ENCODE results near the gene MAPKAPK3. TPM values are rescaled to one million over a fixed set of nuclear protein-coding genes. Genes with fewer than 3 reads are reported as not detected.

The MAPKAPK3 gene
- total and polyA plus RNA-seq, 2 of the 8 experiments (the other 6 are each of a cell fraction or from before 2014, with no cell fraction given): 65.4 to 99.8 TPM

DNA sequence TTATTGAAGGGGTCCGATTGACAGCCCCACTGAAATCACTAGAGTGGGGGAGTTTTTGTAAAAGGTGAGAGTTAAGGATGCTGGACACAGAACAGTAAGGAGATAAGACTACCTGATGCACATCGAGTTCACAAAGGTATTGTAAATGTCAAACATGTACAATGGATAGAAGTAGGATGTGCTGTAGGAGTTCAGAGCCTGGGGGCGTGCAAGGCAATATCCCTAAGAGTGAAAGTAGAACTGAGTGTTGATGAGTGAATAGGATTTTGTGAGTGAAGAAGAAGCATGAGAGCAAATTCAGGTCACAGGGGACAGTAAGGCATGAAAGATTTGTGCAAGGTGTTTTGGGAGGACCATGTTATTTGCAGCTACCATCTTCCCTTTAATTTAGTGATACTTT, 79.3 kb downstream of the MAPKAPK3 start:
- H4K8ac ChIP-seq (ENCODE audit: extremely low read depth, insufficient read depth, low read length): no peak overlapping the region
- H3K9me3 ChIP-seq (ENCODE audit: insufficient read depth in 2 of 2, low read depth in 1 of 2, low read length in 1 of 2): 0 out of 4 replicates have a peak, but pooled peaks cover 2 to 3% of the 10 kb centered on the region in 2 experiments
- no peak overlapping the region for H3K9ac ChIP-seq (replicated peaks in 1 of 4; ENCODE audit: extremely low read depth in 1 of 4, low read depth in 3 of 4, low read length in 3 of 4)
- no peak overlapping the region for H2BK15ac ChIP-seq (ENCODE audit: low read length)
- H4K5ac ChIP-seq (ENCODE audit: insufficient read length, low read depth, low read length): no peak overlapping the region
- no peak overlapping the region for H3K18ac ChIP-seq (ENCODE audit: extremely low read depth, low read length)
- H3K27ac ChIP-seq (ENCODE audit: low read depth, low read length): no peak overlapping the region
- no peak overlapping the region for H3K23ac ChIP-seq (ENCODE audit: insufficient read length)
- peaks cover 0 to 68% of the 10 kb centered on the region in 2 experiments; a peak in 2 of 4 replicates for H3K79me2 ChIP-seq (ENCODE audit: control insufficient read depth in 1 of 2, insufficient read depth in 2 of 2, low read length in 2 of 2)
- FAIRE-seq: no peak
- H2BK120ac ChIP-seq (replicated peaks; ENCODE audit: low read depth, low read length): no peak overlapping the region
- ChIA-PET CTCF (ENCODE audit: partially characterized antibody) (interaction anchor here (0.7 to 1.5 kb wide), 2 partner anchors 83 to 614 kb away, joined by 4 read pairs; no protein-coding TSS in a partner anchor), POLR2A (ENCODE audit: partially characterized antibody) (no interaction called here)
- no peak overlapping the region for H3K4ac ChIP-seq (replicated peaks; ENCODE audit: insufficient read length, low read depth, low read length)
- no peak overlapping the region for H2BK20ac ChIP-seq (ENCODE audit: low read length)
- H2AFZ ChIP-seq (ENCODE audit: low read length): no peak overlapping the region
- H3K4me2 ChIP-seq (ENCODE audit: insufficient read depth in 1 of 2, low read depth in 2 of 2, low read length in 2 of 2): no peak overlapping the region
- H3K4me3 ChIP-seq (ENCODE audit: extremely low read depth in 1 of 4, insufficient read depth in 2 of 4, low read depth in 3 of 4, low read length in 4 of 4): no peak overlapping the region
- no peak overlapping the region for H2BK5ac ChIP-seq (ENCODE audit: low read depth, low read length)
- no peaks in the 10 kb centered on the region for H3K36me3 ChIP-seq (ENCODE audit: control insufficient read depth in 2 of 4, insufficient read depth in 4 of 4, low read length in 3 of 4)
- H4K20me1 ChIP-seq (replicated peaks in 1 of 2; ENCODE audit: control insufficient read depth in 1 of 2, insufficient read depth in 2 of 2, low read length in 2 of 2): no peaks in the 10 kb centered on the region
- 94% methylated on average over 3 of the region's 3 CpGs; no CpG with 5 or more reads in 1 of the 2 experiments for WGBS, 2 experiments (ENCODE audit: extremely low coverage in 1 of 2, insufficient coverage in 1 of 2, insufficient read length in 1 of 2, insufficient replicate concordance in 2 of 2, low coverage in 1 of 2, low lambda C conversion rate in 2 of 2, missing lambda C conversion rate in 1 of 2)
- no peak overlapping the region for H3K56ac ChIP-seq (replicated peaks; ENCODE audit: insufficient read length, low read depth, low read length)
- no peaks in the 10 kb centered on the region; the same call in 1 of the 2 replicates for H3K23me2 ChIP-seq (ENCODE audit: low read depth, low read length)
- H3K14ac ChIP-seq (ENCODE audit: insufficient read length): no peak overlapping the region
- peaks cover 4% of the 10 kb centered on the region; the same call in 1 of the 2 replicates for H3K79me1 ChIP-seq (ENCODE audit: low read depth, low read length)
- H3K27me3 ChIP-seq (replicated peaks in 1 of 4; ENCODE audit: control insufficient read depth in 3 of 4, extremely low read depth in 1 of 4, insufficient read depth in 3 of 4, low read length in 3 of 4): no peaks in the 10 kb centered on the region
- no peak overlapping the region for H4K91ac ChIP-seq (replicated peaks; ENCODE audit: insufficient read length, low read length)
- H3K4me1 ChIP-seq (replicated peaks in 1 of 4; ENCODE audit: control insufficient read depth in 3 of 4, insufficient read depth in 4 of 4, low read length in 3 of 4): no peaks in the 10 kb centered on the region
- H2BK12ac ChIP-seq (ENCODE audit: low read depth, low read length): no peak overlapping the region
- DNase-seq (ENCODE audit: low read depth in 1 of 2, low spot score in 2 of 2): no peak
- no peak overlapping the region for H2AK5ac ChIP-seq (ENCODE audit: low read depth, low read length)
- no peak for TF ChIP-seq NRF1 (IDR thresholded peaks at IDR 0.05; ENCODE audit: low read depth, low read length)
- no peak for TF ChIP-seq BCL11A (IDR thresholded peaks at IDR 0.05; ENCODE audit: low read depth in 2 of 2, low read length in 2 of 2)
- TF ChIP-seq, protein P1, sequence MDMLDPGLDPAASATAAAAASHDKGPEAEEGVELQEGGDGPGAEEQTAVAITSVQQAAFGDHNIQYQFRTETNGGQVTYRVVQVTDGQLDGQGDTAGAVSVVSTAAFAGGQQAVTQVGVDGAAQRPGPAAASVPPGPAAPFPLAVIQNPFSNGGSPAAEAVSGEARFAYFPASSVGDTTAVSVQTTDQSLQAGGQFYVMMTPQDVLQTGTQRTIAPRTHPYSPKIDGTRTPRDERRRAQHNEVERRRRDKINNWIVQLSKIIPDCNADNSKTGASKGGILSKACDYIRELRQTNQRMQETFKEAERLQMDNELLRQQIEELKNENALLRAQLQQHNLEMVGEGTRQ (IDR thresholded peaks at IDR 0.05; ENCODE audit: low read length): no peak
- no peak for TF ChIP-seq TEAD4 (IDR thresholded peaks at IDR 0.05; ENCODE audit: low read depth, low read length)
- TF ChIP-seq CTCF (IDR thresholded peaks at IDR 0.05; ENCODE audit: control extremely low read depth in 1 of 3, insufficient read depth in 1 of 3, low read depth in 1 of 3, low read length in 3 of 3): no peak
- no peak for TF ChIP-seq CTBP2 (IDR thresholded peaks at IDR 0.05; ENCODE audit: borderline replicate concordance, insufficient read depth, insufficient read length, low read length)
- TF ChIP-seq SP4 (IDR thresholded peaks at IDR 0.05; ENCODE audit: low read length): no peak
- no peak for TF ChIP-seq POU5F1 (IDR thresholded peaks at IDR 0.05; ENCODE audit: low read depth, low read length)
- TF ChIP-seq SP1 (IDR thresholded peaks at IDR 0.05; ENCODE audit: low read depth, low read length): no peak
- TF ChIP-seq SRF (IDR thresholded peaks at IDR 0.05; ENCODE audit: low read depth, low read length): no peak
- TF ChIP-seq BRCA1 (IDR thresholded peaks at IDR 0.05; ENCODE audit: low read depth, low read length): no peak
